SK-N-SH treated with all-trans-retinoic acid at 6 μM for 48 hours (cell line): ENCODE data around the gene PCBD2.
A peak's percentile ranks its signal among the peaks of the same experiment; 100 is the strongest.

ENCODE experiments used
- ATAC-seq: fragments of 200-7000 bp; cut with Tn5 transposase; 3 replicates; pipeline ENCODE4 v1.9.1; 2020; ENCODE audit warnings: mild to moderate bottlenecking, moderate library complexity
- ARNTL ChIP-seq: fragments of 450-650 bp; formaldehyde crosslinking; IDR thresholded peaks from 2 replicates; pipeline ENCODE4 v1.5.0; 2020; ENCODE audit warnings: low read depth, mild to moderate bottlenecking, moderate library complexity, borderline replicate concordance
- CSDC2 ChIP-seq: fragments of 250-450 bp; sonication (Bioruptor Pico); IDR thresholded peaks from 2 replicates; pipeline ENCODE4 v1.5.0; 2020; ENCODE audit warnings: mild to moderate bottlenecking, moderate library complexity
- ESRRG ChIP-seq: fragments of 250-450 bp; sonication (Bioruptor Pico); IDR thresholded peaks from 2 replicates; pipeline ENCODE4 v1.6.1; 2021; ENCODE audit warnings: mild to moderate bottlenecking
- GLIS3 ChIP-seq: fragments of 250-450 bp; sonication (Bioruptor Pico); IDR thresholded peaks from 2 replicates; pipeline ENCODE4 v1.5.0; 2020; ENCODE audit warnings: mild to moderate bottlenecking, moderate library complexity
- ISL1 ChIP-seq: fragments of 250-450 bp; sonication (Bioruptor Pico); IDR thresholded peaks from 2 replicates; pipeline ENCODE4 v2.1.2; 2022; ENCODE audit warnings: mild to moderate bottlenecking, moderate library complexity
- OSR1 ChIP-seq: fragments of 250-450 bp; sonication (Bioruptor Pico); IDR thresholded peaks from 2 replicates; pipeline ENCODE4 v1.8.0; 2022; ENCODE audit warnings: moderate library complexity, mild to moderate bottlenecking, inconsistent platforms
- PPARA ChIP-seq: fragments of 250-450 bp; sonication (Bioruptor Pico); IDR thresholded peaks from 2 replicates; pipeline ENCODE4 v1.5.0; 2020; ENCODE audit warnings: mild to moderate bottlenecking, borderline replicate concordance
- RARB ChIP-seq: fragments of 250-450 bp; sonication (Bioruptor Pico); IDR thresholded peaks from 2 replicates; pipeline ENCODE4 v1.8.0; 2021; ENCODE audit warnings: mild to moderate bottlenecking, moderate library complexity
- SNAI2 ChIP-seq: fragments of 250-450 bp; sonication (Bioruptor Pico); IDR thresholded peaks from 2 replicates; pipeline ENCODE4 v1.5.0; 2020; ENCODE audit warnings: mild to moderate bottlenecking, moderate library complexity
- TCF4 ChIP-seq: fragments of 250-450 bp; sonication (Bioruptor Pico); IDR thresholded peaks from 2 replicates; pipeline ENCODE4 v1.8.0; 2021; ENCODE audit warnings: mild to moderate bottlenecking, moderate library complexity, borderline replicate concordance
- TOX ChIP-seq: fragments of 250-450 bp; sonication (Bioruptor Pico); IDR thresholded peaks from 2 replicates; pipeline ENCODE4 v1.8.0; 2021; ENCODE audit warnings: mild to moderate bottlenecking, moderate library complexity, borderline replicate concordance
- ZC3H10 ChIP-seq: fragments of 250-450 bp; sonication (Bioruptor Pico); IDR thresholded peaks from 2 replicates; pipeline ENCODE4 v1.5.1; 2021; ENCODE audit warnings: mild to moderate bottlenecking, moderate library complexity
- ZFP3 ChIP-seq: fragments of 250-450 bp; sonication (Bioruptor Pico); IDR thresholded peaks from 2 replicates; pipeline ENCODE4 v1.5.0; 2020; ENCODE audit warnings: mild to moderate bottlenecking, moderate library complexity
- ZFP30 ChIP-seq: fragments of 450-650 bp; formaldehyde crosslinking; IDR thresholded peaks from 2 replicates; pipeline ENCODE4 v1.5.0; 2022; ENCODE audit warnings: mild to moderate bottlenecking, moderate library complexity
- ZNF565 ChIP-seq: fragments of 450-650 bp; formaldehyde crosslinking; conservative IDR thresholded peaks from 2 replicates; pipeline ENCODE4 v1.5.0; 2020; ENCODE audit warnings: low read depth, mild to moderate bottlenecking, moderate library complexity
- ZNF70 ChIP-seq: fragments of 450-650 bp; formaldehyde crosslinking; IDR thresholded peaks from 2 replicates; pipeline ENCODE4 v1.5.0; 2020; ENCODE audit warnings: mild to moderate bottlenecking, moderate library complexity
- TF ChIP-seq, protein P1 (sequence below): fragments of 250-450 bp; sonication (Bioruptor Pico); IDR thresholded peaks from 2 replicates; pipeline ENCODE4 v1.8.0; 2020; ENCODE audit warnings: mild to moderate bottlenecking, moderate library complexity, borderline replicate concordance
- TF ChIP-seq, protein P2 (sequence below): fragments of 250-450 bp; sonication (Bioruptor Pico); IDR thresholded peaks from 2 replicates; pipeline ENCODE4 v1.5.1; 2020; ENCODE audit warnings: low read depth, mild to moderate bottlenecking, moderate library complexity
- TF ChIP-seq, protein P3 (sequence below): fragments of 250-450 bp; sonication (Bioruptor Pico); IDR thresholded peaks from 2 replicates; pipeline ENCODE4 v1.5.1; 2021; ENCODE audit warnings: mild to moderate bottlenecking, moderate library complexity
- TF ChIP-seq, protein P4 (sequence below): fragments of 250-450 bp; sonication (Bioruptor Pico); IDR thresholded peaks from 2 replicates; pipeline ENCODE4 v1.8.0; 2021; ENCODE audit warnings: low read depth, mild to moderate bottlenecking, moderate library complexity, borderline replicate concordance
- TF ChIP-seq, protein P5 (sequence below): fragments of 250-450 bp; sonication (Bioruptor Pico); IDR thresholded peaks from 2 replicates; pipeline ENCODE4 v1.5.0; 2020; ENCODE audit warnings: mild to moderate bottlenecking, moderate library complexity

The PCBD2 gene

DNA sequence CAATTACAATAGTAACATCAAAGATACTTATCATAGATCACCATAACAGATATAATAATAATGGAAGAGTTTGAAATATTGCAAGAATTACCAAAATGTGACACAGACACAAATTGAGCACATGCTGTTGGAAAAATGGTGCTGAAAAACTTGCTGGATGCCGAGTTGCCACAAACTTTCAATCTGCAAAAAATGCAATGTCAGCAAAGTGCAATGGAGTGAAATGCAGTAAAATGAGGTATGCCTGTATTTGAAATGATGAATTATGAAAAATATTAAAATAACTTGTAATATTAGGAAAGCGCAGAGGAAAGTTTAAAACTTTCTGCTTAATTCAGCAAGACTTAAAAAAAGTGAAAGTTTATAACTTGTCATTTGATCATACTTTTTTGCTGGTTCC, 12.0 kb upstream of the PCBD2 start:
- no peak for ATAC-seq

DNA sequence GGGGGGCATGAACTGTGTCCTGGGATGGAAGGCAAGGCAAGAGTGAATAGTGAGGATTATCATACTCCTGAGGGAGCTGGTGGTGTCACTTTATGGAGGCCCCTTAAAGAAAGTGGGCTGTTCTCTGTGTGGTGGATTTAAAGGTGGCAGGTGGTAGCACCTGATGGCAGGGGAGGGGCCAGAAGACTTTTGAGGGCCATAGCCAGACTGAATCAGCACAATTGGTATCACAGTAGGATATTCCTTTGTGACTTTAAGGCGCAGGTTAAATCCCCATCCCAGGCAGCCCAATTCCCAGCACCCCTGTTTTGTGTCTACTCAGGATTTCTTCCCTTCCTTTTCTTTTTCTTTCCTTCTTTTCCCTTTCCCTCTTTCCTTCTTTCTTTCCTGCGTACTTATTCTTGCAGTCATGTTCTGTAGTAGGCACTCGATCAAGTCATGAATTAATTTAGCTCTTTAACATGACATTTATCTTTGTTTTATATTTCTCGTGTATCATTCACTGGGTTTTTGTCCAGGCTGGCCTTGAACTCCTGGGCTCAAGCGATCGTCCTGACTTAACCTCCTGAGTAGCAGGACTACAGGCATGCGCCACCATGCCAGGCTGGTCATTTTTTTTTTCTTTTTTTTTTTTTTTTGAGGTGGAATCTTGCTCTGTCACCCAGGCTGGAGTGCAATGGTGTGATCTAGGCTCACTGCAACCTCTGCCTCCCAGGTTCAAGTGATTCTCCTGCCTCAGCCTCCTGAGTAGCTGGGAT, 11.0 kb upstream of the PCBD2 start:
- no peak for ATAC-seq
- TF ChIP-seq TOX (CRISPR knock-in tag) (no peak), ZFP3 (CRISPR knock-in tag) (no peak), TCF4 (CRISPR knock-in tag) (no peak), ZC3H10 (CRISPR knock-in tag) (no peak), RARB (CRISPR knock-in tag) (no peak), ZNF70 (no peak), ZFP30 (no peak), CSDC2 (no peak), ARNTL (no peak), OSR1 (CRISPR knock-in tag) (no peak), ESRRG (no peak), GLIS3 (no peak)
- TF ChIP-seq, protein P1, sequence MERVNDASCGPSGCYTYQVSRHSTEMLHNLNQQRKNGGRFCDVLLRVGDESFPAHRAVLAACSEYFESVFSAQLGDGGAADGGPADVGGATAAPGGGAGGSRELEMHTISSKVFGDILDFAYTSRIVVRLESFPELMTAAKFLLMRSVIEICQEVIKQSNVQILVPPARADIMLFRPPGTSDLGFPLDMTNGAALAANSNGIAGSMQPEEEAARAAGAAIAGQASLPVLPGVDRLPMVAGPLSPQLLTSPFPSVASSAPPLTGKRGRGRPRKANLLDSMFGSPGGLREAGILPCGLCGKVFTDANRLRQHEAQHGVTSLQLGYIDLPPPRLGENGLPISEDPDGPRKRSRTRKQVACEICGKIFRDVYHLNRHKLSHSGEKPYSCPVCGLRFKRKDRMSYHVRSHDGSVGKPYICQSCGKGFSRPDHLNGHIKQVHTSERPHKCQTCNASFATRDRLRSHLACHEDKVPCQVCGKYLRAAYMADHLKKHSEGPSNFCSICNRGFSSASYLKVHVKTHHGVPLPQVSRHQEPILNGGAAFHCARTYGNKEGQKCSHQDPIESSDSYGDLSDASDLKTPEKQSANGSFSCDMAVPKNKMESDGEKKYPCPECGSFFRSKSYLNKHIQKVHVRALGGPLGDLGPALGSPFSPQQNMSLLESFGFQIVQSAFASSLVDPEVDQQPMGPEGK = no peak
- TF ChIP-seq, protein P2, sequence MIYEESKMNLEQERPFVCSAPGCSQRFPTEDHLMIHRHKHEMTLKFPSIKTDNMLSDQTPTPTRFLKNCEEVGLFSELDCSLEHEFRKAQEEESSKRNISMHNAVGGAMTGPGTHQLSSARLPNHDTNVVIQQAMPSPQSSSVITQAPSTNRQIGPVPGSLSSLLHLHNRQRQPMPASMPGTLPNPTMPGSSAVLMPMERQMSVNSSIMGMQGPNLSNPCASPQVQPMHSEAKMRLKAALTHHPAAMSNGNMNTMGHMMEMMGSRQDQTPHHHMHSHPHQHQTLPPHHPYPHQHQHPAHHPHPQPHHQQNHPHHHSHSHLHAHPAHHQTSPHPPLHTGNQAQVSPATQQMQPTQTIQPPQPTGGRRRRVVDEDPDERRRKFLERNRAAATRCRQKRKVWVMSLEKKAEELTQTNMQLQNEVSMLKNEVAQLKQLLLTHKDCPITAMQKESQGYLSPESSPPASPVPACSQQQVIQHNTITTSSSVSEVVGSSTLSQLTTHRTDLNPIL (CRISPR knock-in tag) = no peak
- TF ChIP-seq, protein P3, sequence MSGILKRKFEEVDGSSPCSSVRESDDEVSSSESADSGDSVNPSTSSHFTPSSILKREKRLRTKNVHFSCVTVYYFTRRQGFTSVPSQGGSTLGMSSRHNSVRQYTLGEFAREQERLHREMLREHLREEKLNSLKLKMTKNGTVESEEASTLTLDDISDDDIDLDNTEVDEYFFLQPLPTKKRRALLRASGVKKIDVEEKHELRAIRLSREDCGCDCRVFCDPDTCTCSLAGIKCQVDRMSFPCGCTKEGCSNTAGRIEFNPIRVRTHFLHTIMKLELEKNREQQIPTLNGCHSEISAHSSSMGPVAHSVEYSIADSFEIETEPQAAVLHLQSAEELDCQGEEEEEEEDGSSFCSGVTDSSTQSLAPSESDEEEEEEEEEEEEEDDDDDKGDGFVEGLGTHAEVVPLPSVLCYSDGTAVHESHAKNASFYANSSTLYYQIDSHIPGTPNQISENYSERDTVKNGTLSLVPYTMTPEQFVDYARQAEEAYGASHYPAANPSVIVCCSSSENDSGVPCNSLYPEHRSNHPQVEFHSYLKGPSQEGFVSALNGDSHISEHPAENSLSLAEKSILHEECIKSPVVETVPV (CRISPR knock-in tag) = no peak

More for the DNA sequence above, 12.0 kb upstream of the PCBD2 start:
- TF ChIP-seq, protein P3 (CRISPR knock-in tag) = no peak
- TF ChIP-seq PPARA (CRISPR knock-in tag) (no peak), ESRRG (no peak), CSDC2 (no peak), SNAI2 (CRISPR knock-in tag) (no peak)
- TF ChIP-seq, all 23 proteins: peak for 0

DNA sequence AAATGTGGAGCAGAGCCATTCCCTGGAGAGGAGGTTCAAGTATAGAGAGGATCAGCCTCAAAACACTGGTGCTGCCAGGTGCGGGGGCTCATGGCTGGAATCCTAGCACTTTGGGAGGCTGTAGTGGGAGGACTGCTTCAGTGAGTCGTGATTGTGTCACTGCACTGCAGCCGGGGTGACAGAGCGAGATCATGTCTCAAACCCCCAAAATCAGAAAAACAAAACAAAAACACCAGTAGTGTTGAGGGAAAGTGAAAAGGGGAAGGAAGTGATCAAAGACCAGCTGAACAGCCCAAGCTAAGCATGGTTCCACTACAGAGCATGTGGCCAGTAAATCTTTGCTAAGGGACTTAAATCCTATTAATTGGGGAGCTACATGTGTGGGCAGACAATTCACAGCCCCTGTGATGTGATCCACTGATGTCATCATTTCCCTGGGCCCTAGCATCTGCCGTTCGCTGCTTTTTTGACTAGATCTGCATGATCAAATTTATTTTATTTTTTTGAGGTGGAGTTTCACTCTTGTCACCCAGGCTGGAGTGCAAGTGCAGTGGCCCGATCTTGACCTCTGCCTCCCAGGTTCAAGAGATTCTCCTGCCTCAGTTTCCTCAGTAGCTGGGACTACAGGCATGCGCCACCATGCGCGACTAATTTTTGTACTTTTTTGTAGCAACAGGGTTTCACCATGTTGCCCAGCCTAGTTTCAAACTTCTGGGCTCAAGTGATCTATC, 2.7 kb upstream of the PCBD2 start:
- no peak for TF ChIP-seq ZNF70
- TF ChIP-seq ZC3H10 (CRISPR knock-in tag) = no peak
- TF ChIP-seq, all 23 proteins: peak for 0
- no peak for ATAC-seq

DNA sequence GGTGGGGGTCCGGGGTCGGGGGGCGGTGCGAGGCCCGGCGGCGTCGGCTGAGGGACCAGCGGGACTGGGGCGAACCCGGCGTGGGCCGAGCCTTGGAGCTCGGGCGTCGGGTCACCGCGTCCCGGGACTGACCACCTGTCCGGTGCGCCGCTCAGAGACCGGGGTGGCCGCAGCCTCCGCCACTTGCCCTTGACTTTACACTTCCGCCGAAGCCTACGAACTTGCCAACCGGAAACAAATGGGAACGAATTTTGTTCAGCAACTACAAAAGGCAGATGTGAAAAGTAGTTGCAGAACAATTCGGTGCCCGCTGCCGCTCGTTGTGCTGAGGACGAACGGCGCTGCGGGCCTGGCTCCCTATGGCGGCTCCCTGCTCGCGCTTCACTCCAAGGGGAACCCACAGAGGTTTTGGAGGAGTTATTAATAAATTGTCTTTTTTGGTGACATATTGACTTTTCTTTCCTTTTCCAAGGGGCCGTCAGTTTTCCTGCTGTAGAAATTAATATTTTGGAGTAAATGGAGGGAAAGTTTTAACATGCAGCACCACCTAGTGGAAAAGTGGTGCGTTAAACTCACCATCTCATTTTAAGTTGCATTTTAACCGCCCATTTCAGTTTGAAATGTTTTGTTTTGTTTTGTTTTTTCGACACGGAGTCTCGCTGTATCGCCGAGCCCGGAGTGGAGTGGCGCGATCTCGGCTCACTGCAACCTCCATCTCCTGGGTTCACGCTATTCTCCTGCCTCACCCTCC, 490 bp downstream of the PCBD2 start:
- ATAC-seq = peak; percentile 56
- no peak for TF ChIP-seq RARB (CRISPR knock-in tag)
- no peak for TF ChIP-seq TOX (CRISPR knock-in tag)
- TF ChIP-seq ISL1 (CRISPR knock-in tag) = no peak
- TF ChIP-seq PPARA (CRISPR knock-in tag) = no peak
- TF ChIP-seq, protein P4, sequence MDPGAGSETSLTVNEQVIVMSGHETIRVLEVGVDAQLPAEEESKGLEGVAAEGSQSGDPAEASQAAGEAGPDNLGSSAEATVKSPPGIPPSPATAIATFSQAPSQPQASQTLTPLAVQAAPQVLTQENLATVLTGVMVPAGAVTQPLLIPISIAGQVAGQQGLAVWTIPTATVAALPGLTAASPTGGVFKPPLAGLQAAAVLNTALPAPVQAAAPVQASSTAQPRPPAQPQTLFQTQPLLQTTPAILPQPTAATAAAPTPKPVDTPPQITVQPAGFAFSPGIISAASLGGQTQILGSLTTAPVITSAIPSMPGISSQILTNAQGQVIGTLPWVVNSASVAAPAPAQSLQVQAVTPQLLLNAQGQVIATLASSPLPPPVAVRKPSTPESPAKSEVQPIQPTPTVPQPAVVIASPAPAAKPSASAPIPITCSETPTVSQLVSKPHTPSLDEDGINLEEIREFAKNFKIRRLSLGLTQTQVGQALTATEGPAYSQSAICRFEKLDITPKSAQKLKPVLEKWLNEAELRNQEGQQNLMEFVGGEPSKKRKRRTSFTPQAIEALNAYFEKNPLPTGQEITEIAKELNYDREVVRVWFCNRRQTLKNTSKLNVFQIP (CRISPR knock-in tag) = no peak
- TF ChIP-seq, protein P5, sequence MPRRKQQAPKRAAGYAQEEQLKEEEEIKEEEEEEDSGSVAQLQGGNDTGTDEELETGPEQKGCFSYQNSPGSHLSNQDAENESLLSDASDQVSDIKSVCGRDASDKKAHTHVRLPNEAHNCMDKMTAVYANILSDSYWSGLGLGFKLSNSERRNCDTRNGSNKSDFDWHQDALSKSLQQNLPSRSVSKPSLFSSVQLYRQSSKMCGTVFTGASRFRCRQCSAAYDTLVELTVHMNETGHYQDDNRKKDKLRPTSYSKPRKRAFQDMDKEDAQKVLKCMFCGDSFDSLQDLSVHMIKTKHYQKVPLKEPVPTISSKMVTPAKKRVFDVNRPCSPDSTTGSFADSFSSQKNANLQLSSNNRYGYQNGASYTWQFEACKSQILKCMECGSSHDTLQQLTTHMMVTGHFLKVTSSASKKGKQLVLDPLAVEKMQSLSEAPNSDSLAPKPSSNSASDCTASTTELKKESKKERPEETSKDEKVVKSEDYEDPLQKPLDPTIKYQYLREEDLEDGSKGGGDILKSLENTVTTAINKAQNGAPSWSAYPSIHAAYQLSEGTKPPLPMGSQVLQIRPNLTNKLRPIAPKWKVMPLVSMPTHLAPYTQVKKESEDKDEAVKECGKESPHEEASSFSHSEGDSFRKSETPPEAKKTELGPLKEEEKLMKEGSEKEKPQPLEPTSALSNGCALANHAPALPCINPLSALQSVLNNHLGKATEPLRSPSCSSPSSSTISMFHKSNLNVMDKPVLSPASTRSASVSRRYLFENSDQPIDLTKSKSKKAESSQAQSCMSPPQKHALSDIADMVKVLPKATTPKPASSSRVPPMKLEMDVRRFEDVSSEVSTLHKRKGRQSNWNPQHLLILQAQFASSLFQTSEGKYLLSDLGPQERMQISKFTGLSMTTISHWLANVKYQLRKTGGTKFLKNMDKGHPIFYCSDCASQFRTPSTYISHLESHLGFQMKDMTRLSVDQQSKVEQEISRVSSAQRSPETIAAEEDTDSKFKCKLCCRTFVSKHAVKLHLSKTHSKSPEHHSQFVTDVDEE (CRISPR knock-in tag) = no peak
- TF ChIP-seq ARNTL = no peak
- no peak for TF ChIP-seq GLIS3
- TF ChIP-seq ZC3H10 (CRISPR knock-in tag) = no peak
- TF ChIP-seq ZNF565 (CRISPR knock-in tag) = no peak
- no peak for TF ChIP-seq OSR1 (CRISPR knock-in tag)
- TF ChIP-seq, protein P2 (CRISPR knock-in tag) = no peak
- TF ChIP-seq ZFP3 (CRISPR knock-in tag) = no peak
- TF ChIP-seq SNAI2 (CRISPR knock-in tag) = no peak
